Ascending aorta (tissue), 2 donors: Measurements from ENCODE around the gene MT1A. TPM values are rescaled to one million over a fixed set of nuclear protein-coding genes. Genes with fewer than 3 reads are reported as not detected.
A peak's percentile ranks its signal among the peaks of the same experiment; 100 is the strongest.

ENCODE experiments used
- DNase-seq, 2 donors: peaks; one replicate each; pipeline ENCODE4 v3.0.0-alpha.2; 2019; ENCODE audit warnings: low spot score in 2 of 2
- H3K27ac ChIP-seq, 2 donors: fragments of 200-600 bp; sonication (generic); one replicate each; pipeline ENCODE4 v1.5.1; 2016 to 2017; ENCODE audit warnings: mild to moderate bottlenecking in 1 of 2
- H3K27me3 ChIP-seq: fragments of 200-600 bp; sonication (generic); one replicate; pipeline ENCODE4 v1.5.1; 2017
- H3K36me3 ChIP-seq, 2 donors: fragments of 200-600 bp; sonication (generic); one replicate each; pipeline ENCODE4 v1.5.1; 2016
- H3K4me1 ChIP-seq, 2 donors: fragments of 200-600 bp; sonication (generic); one replicate each; pipeline ENCODE4 v1.5.1; 2016 to 2017; ENCODE audit warnings: mild to moderate bottlenecking in 1 of 2
- H3K4me3 ChIP-seq, 2 donors: fragments of 200-600 bp; sonication (generic); one replicate each; pipeline ENCODE4 v1.5.1; 2016 to 2017; ENCODE audit warnings: mild to moderate bottlenecking in 1 of 2
- H3K9me3 ChIP-seq, 2 donors: fragments of 200-600 bp; sonication (generic); one replicate each; pipeline ENCODE4 v1.5.1; 2016
- CTCF ChIP-seq, 3 experiments: fragments of 200-600 bp in 2 of 3; fragments of 450-650 bp in 1 of 3; sonication (generic) in 2 of 3; IDR thresholded peaks; one replicate each; pipeline ENCODE4 v1.5.1; 2016 to 2019; ENCODE audit warnings: antibody characterized with exemption in 3 of 3, mild to moderate bottlenecking in 1 of 3, moderate library complexity in 1 of 3
- intact Hi-C: fragments of 100-400 bp; cut with DNase I; formaldehyde crosslinking; loops from one replicate; pipeline ENCODE4 v1.15.1; 2023
- total RNA-seq: library from RNA; depleted of rRNA; stranded (reverse); fragments of >200 nt; gene quantifications from one replicate; pipeline ENCODE4 v1.1.0, GENCODE V29; 2016

MT1A gene
- total RNA-seq, 1 donor from 2014 or later: 183 TPM

DNA sequence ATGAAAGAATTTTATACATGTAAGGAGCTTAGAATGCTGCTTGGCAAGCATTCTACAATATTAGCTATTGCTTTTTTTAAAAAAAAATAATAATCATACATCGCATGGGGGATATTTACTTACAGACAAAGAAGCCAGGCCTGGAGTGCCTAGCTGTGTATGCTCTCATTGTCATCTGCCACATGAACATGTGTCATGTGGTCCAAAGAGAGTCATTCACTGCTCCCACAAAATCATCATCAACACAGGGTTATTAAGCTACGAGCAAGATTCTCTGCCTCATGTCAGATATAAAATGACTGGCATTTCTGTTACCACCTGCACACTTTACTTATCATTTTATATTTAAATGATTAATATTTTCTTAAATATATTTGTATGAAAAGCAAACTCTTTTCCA, 14.8 kb upstream of the MT1A start:
- intact Hi-C loops: no loop called here

DNA sequence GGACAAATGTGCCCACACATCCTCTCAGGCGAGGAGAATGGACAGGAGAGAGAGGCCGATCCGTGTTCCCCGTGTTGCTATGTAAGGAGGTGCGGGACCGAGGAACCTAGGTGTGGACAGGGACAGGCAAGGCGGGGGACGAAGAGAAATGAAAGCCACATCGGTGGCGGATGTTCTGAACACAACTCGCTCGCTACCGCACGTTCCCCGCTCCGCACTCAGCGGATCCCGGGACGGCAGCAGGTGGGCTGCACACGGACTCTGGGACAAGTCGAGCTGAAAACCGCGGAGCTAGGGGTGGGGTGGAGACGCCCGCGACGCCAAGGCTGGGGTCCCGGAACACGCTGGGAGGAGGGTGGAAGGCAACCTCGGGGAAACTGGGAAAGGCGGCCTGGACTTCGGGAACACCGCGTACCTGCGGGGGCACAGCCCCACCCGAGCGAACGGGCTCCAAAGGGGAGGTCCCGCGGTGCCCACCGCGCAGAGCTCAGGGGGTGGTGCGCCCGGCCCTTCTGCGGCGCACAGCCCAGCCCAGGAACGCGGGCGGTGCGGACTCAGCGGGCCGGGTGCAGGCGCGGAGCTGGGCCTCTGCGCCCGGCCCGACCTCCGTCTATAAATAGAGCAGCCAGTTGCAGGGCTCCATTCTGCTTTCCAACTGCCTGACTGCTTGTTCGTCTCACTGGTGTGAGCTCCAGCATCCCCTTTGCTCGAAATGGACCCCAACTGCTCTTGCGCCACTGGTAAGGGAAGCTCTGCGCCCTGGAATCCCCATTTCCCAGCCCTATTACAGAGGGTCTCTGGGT, 13.1 kb upstream of the MT1A start, which contains the start of gene MT1E:
MT1E (plus strand) TSS at position 642 of the 803 bp plus-strand sequence; CDS start at position 713, 71 bp downstream.
- no peaks in the 10 kb centered on the region for H3K36me3 ChIP-seq
- peak in 1 of 2 donors; percentile 93 for DNase-seq
- H3K4me3 ChIP-seq: peak within 1 kb of the TSS; percentile 71 to 82
- no peaks in the 10 kb centered on the region for H3K9me3 ChIP-seq
- no peak for TF ChIP-seq CTCF (IDR thresholded peaks at IDR 0.05)
- intact Hi-C loops: loop anchor here (1.0 to 5.0 kb wide), 3 partner anchors 17 to 677 kb away; partner anchors contain the start of genes GNAO1 and MT2A
- H3K4me1 ChIP-seq: peaks cover 3 to 4% of the 10 kb centered on the region in 2 donors
- H3K27ac ChIP-seq: peak within 1 kb of the TSS; percentile 96
- H3K27me3 ChIP-seq: no peaks in the 10 kb centered on the region

More for the DNA sequence above, 14.8 kb upstream of the MT1A start:
- Histone ChIP-seq H3K4me1 (peaks cover 3 to 4% of the 10 kb centered on the region in 2 donors), H3K4me3 (no peak overlapping the region), H3K36me3 (no peaks in the 10 kb centered on the region), H3K27me3 (no peaks in the 10 kb centered on the region), H3K9me3 (no peaks in the 10 kb centered on the region), H3K27ac (no peak overlapping the region)
- DNase-seq: no peak
- no peak for TF ChIP-seq CTCF (IDR thresholded peaks at IDR 0.05)

- peak; percentile 80 to 94 for DNase-seq
- H3K4me1 ChIP-seq: peaks cover 3 to 4% of the 10 kb centered on the region in 2 donors
- no peak for TF ChIP-seq CTCF (IDR thresholded peaks at IDR 0.05)
- H3K36me3 ChIP-seq: no peaks in the 10 kb centered on the region
- peak overlapping the region; percentile 71 to 82 for H3K4me3 ChIP-seq
- intact Hi-C loops: loop anchor here (1.0 to 5.0 kb wide), 3 partner anchors 18 to 676 kb away; partner anchors contain the start of genes GNAO1 and MT2A
- H3K27ac ChIP-seq: peak overlapping the region; percentile 96
- no peaks in the 10 kb centered on the region for H3K27me3 ChIP-seq
- H3K9me3 ChIP-seq: no peaks in the 10 kb centered on the region
Measured at GRCh38 chr16:56625943-56626654, 12.4 kb upstream of the MT1A start.

- peak overlapping the region; percentile 71 to 82 for H3K4me3 ChIP-seq
- no peak for DNase-seq
- peak overlapping the region; percentile 96 for H3K27ac ChIP-seq
- intact Hi-C loops: loop anchor here (5.0 kb wide), 2 partner anchors 434 to 676 kb away; partner anchors contain the start of gene GNAO1
- H3K27me3 ChIP-seq: no peaks in the 10 kb centered on the region
- TF ChIP-seq CTCF (IDR thresholded peaks at IDR 0.05): no peak
- no peaks in the 10 kb centered on the region for H3K9me3 ChIP-seq
- no peaks in the 10 kb centered on the region for H3K36me3 ChIP-seq
- H3K4me1 ChIP-seq: peaks cover 4 to 6% of the 10 kb centered on the region in 2 donors
Measured at GRCh38 chr16:56626685-56627084, 11.8 kb upstream of the MT1A start.

DNA sequence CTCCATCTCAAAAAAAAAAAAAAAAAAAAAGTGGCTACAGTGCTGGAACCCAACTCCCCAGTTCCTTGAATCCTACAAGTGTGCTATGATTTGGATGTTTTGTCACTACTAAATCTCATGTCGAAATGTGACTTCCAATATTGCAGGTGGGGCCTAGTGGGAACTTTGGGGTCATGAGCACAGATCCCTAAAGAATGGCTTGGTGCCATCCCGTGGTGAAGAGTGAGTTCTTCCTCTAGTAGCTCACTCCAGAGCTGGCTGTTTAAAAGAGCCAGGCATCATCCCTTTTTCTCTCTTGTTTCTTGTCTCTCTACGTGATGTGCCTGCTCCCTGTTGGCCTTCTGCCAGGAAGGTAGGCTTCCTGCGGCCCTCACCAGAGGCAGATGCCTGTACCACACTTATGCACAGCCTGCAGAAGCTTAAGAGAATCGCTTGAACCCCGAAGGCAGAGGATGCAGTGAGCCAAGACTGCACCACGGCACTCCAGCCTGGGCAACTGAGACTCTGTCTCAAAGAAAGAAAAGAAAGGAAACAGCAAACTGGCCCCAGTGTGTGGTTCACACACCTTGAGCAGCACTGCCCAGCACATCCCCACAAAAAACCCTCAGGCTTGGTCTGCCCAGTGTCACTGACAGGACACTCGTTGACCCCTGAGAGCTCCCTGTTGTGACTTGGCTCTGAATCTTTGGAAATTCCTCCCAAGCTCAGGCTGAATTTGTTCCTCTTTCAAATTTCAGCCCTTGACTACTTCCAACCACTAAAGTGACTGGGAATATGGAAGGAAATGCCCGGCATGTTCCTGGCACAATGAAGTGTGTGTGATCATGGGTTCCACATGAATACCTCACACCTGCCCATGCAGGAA, 9.7 kb upstream of the MT1A start:
- Histone ChIP-seq H3K4me3 (no peak overlapping the region), H3K27me3 (no peaks in the 10 kb centered on the region), H3K36me3 (no peaks in the 10 kb centered on the region), H3K4me1 (peaks cover 6 to 16% of the 10 kb centered on the region in 2 donors), H3K27ac (peak overlapping the region; percentile 85 to 96), H3K9me3 (no peaks in the 10 kb centered on the region)
- no peak for DNase-seq
- intact Hi-C loops: loop anchor here (5.0 kb wide), 2 partner anchors 436 to 674 kb away; partner anchors contain the start of gene GNAO1
- no peak for TF ChIP-seq CTCF (IDR thresholded peaks at IDR 0.05)
